SK-N-SH treated with all-trans-retinoic acid at 6 μM for 48 hours (cell line): Measurements from ENCODE around the gene PDZD2.
A peak's percentile ranks its signal among the peaks of the same experiment; 100 is the strongest.

ENCODE experiments used
- ATAC-seq: fragments of 200-7000 bp; cut with Tn5 transposase; 3 replicates; pipeline ENCODE4 v1.9.1; 2020; ENCODE audit warnings: mild to moderate bottlenecking, moderate library complexity
- ARNTL ChIP-seq: fragments of 450-650 bp; formaldehyde crosslinking; IDR thresholded peaks from 2 replicates; pipeline ENCODE4 v1.5.0; 2020; ENCODE audit warnings: low read depth, mild to moderate bottlenecking, moderate library complexity, borderline replicate concordance
- BACH2 ChIP-seq: fragments of 250-450 bp; sonication (Bioruptor Pico); IDR thresholded peaks from 2 replicates; pipeline ENCODE4 v1.9.0; 2021; ENCODE audit warnings: mild to moderate bottlenecking, borderline replicate concordance
- CSDC2 ChIP-seq: fragments of 250-450 bp; sonication (Bioruptor Pico); IDR thresholded peaks from 2 replicates; pipeline ENCODE4 v1.5.0; 2020; ENCODE audit warnings: mild to moderate bottlenecking, moderate library complexity
- ESRRG ChIP-seq: fragments of 250-450 bp; sonication (Bioruptor Pico); IDR thresholded peaks from 2 replicates; pipeline ENCODE4 v1.6.1; 2021; ENCODE audit warnings: mild to moderate bottlenecking
- GLIS3 ChIP-seq: fragments of 250-450 bp; sonication (Bioruptor Pico); IDR thresholded peaks from 2 replicates; pipeline ENCODE4 v1.5.0; 2020; ENCODE audit warnings: mild to moderate bottlenecking, moderate library complexity
- ISL1 ChIP-seq: fragments of 250-450 bp; sonication (Bioruptor Pico); IDR thresholded peaks from 2 replicates; pipeline ENCODE4 v2.1.2; 2022; ENCODE audit warnings: mild to moderate bottlenecking, moderate library complexity
- OSR1 ChIP-seq: fragments of 250-450 bp; sonication (Bioruptor Pico); IDR thresholded peaks from 2 replicates; pipeline ENCODE4 v1.8.0; 2022; ENCODE audit warnings: moderate library complexity, mild to moderate bottlenecking, inconsistent platforms
- PPARA ChIP-seq: fragments of 250-450 bp; sonication (Bioruptor Pico); IDR thresholded peaks from 2 replicates; pipeline ENCODE4 v1.5.0; 2020; ENCODE audit warnings: mild to moderate bottlenecking, borderline replicate concordance
- RARB ChIP-seq: fragments of 250-450 bp; sonication (Bioruptor Pico); IDR thresholded peaks from 2 replicates; pipeline ENCODE4 v1.8.0; 2021; ENCODE audit warnings: mild to moderate bottlenecking, moderate library complexity
- SNAI2 ChIP-seq: fragments of 250-450 bp; sonication (Bioruptor Pico); IDR thresholded peaks from 2 replicates; pipeline ENCODE4 v1.5.0; 2020; ENCODE audit warnings: mild to moderate bottlenecking, moderate library complexity
- TOX ChIP-seq: fragments of 250-450 bp; sonication (Bioruptor Pico); IDR thresholded peaks from 2 replicates; pipeline ENCODE4 v1.8.0; 2021; ENCODE audit warnings: mild to moderate bottlenecking, moderate library complexity, borderline replicate concordance
- ZC3H10 ChIP-seq: fragments of 250-450 bp; sonication (Bioruptor Pico); IDR thresholded peaks from 2 replicates; pipeline ENCODE4 v1.5.1; 2021; ENCODE audit warnings: mild to moderate bottlenecking, moderate library complexity
- ZFP3 ChIP-seq: fragments of 250-450 bp; sonication (Bioruptor Pico); IDR thresholded peaks from 2 replicates; pipeline ENCODE4 v1.5.0; 2020; ENCODE audit warnings: mild to moderate bottlenecking, moderate library complexity
- ZFP30 ChIP-seq: fragments of 450-650 bp; formaldehyde crosslinking; IDR thresholded peaks from 2 replicates; pipeline ENCODE4 v1.5.0; 2022; ENCODE audit warnings: mild to moderate bottlenecking, moderate library complexity
- ZNF70 ChIP-seq: fragments of 450-650 bp; formaldehyde crosslinking; IDR thresholded peaks from 2 replicates; pipeline ENCODE4 v1.5.0; 2020; ENCODE audit warnings: mild to moderate bottlenecking, moderate library complexity
- ZNF8 ChIP-seq: fragments of 450-650 bp; formaldehyde crosslinking; IDR thresholded peaks from 2 replicates; pipeline ENCODE4 v1.5.0; 2020; ENCODE audit warnings: mild to moderate bottlenecking, moderate library complexity
- TF ChIP-seq, protein P1 (sequence below): fragments of 250-450 bp; sonication (Bioruptor Pico); IDR thresholded peaks from 2 replicates; pipeline ENCODE4 v1.8.0; 2020; ENCODE audit warnings: mild to moderate bottlenecking, moderate library complexity, borderline replicate concordance
- TF ChIP-seq, protein P2 (sequence below): fragments of 250-450 bp; sonication (Bioruptor Pico); IDR thresholded peaks from 2 replicates; pipeline ENCODE4 v1.5.0; 2020; ENCODE audit warnings: mild to moderate bottlenecking, moderate library complexity
- TF ChIP-seq, protein P3 (sequence below): fragments of 250-450 bp; sonication (Bioruptor Pico); IDR thresholded peaks from 2 replicates; pipeline ENCODE4 v1.5.1; 2020; ENCODE audit warnings: low read depth, mild to moderate bottlenecking, moderate library complexity
- TF ChIP-seq, protein P4 (sequence below): fragments of 250-450 bp; sonication (Bioruptor Pico); IDR thresholded peaks from 2 replicates; pipeline ENCODE4 v1.5.1; 2021; ENCODE audit warnings: mild to moderate bottlenecking, moderate library complexity

The PDZD2 gene

GRCh38 chr5:31854181-31855133, 215.5 kb downstream of the PDZD2 start:
- TF ChIP-seq ZFP3 (no peak), PPARA (CRISPR knock-in tag) (no peak), SNAI2 (CRISPR knock-in tag) (no peak), ESRRG (CRISPR knock-in tag) (no peak), RARB (no peak), ISL1 (CRISPR knock-in tag) (no peak), OSR1 (no peak), ZNF70 (CRISPR knock-in tag) (no peak)
- ATAC-seq, result peak; percentile 44; the same call in 2 of the 3 replicates

DNA sequence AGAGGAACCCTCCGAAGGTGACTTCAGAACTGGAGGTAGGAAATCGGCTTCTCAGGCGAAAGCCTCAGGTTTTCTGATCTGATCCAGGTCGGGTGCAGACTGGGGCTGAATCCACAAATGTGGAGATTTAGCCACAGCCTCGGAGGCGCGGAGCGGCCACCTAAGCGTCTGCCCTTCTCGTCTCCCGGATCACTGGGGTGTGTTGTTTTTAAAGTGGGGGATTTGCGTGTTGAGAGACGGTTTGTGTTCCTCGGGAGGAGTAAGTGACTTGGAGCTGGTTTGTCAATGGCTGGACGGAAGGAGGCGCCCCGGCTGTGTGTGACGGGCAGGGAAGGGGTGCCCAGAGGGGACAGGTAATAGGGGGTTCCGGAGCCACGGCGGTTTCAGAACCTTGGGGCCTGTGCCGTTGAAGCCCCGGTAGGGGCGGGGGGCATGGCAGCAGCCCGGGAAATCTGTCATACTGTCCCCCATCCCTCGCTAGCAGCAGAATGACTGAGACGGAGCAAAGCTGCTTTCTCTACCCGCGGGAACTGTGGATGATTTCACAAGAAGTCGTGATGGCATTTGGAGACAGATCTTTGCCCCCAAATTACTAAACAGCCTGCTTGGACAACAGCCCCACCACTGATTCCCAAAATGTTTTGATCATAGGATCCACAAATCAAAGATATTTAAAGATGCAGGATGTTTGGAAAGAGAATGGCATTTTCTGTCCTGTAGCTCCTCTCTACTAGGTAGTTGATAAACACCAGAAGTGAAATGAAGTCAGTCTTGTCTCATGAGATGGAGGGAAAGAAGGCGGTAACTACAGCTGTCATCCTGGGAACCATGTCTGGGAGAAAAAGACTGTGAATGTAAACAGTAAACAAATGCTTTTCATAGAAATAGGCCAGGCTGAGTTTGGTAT, 216.5 kb downstream of the PDZD2 start:
- TF ChIP-seq RARB, result no peak
- TF ChIP-seq ZC3H10 (CRISPR knock-in tag), result no peak
- TF ChIP-seq, protein P1, sequence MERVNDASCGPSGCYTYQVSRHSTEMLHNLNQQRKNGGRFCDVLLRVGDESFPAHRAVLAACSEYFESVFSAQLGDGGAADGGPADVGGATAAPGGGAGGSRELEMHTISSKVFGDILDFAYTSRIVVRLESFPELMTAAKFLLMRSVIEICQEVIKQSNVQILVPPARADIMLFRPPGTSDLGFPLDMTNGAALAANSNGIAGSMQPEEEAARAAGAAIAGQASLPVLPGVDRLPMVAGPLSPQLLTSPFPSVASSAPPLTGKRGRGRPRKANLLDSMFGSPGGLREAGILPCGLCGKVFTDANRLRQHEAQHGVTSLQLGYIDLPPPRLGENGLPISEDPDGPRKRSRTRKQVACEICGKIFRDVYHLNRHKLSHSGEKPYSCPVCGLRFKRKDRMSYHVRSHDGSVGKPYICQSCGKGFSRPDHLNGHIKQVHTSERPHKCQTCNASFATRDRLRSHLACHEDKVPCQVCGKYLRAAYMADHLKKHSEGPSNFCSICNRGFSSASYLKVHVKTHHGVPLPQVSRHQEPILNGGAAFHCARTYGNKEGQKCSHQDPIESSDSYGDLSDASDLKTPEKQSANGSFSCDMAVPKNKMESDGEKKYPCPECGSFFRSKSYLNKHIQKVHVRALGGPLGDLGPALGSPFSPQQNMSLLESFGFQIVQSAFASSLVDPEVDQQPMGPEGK (CRISPR knock-in tag), result no peak
- TF ChIP-seq TOX (CRISPR knock-in tag), result no peak
- ATAC-seq, result no peak; the same call in 2 of the 3 replicates

DNA sequence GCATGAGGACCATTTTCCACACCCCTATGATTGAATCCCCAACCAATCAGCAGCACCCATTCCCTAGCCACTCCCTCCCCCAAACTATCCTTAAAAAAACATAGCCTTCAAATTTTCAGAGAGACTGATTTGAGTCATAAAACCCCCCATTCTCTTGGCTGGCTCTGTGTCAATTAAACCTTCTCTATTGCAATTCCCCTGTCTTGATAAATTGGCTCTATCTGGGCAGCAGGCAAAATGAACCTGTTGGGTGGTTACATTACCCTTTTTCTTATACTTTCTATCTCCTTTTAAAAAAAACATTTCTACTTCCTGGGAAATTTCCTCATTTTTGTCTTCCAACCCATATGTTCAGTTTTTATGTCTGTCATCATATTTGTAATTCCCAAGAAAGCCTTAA, 220.2 kb downstream of the PDZD2 start:
- TF ChIP-seq ZNF8 (no peak), ISL1 (CRISPR knock-in tag) (no peak), ARNTL (CRISPR knock-in tag) (no peak), ZNF70 (CRISPR knock-in tag) (no peak), ZFP3 (no peak), RARB (no peak), SNAI2 (CRISPR knock-in tag) (no peak), PPARA (CRISPR knock-in tag) (no peak), ESRRG (CRISPR knock-in tag) (no peak)
- TF ChIP-seq, protein P2, sequence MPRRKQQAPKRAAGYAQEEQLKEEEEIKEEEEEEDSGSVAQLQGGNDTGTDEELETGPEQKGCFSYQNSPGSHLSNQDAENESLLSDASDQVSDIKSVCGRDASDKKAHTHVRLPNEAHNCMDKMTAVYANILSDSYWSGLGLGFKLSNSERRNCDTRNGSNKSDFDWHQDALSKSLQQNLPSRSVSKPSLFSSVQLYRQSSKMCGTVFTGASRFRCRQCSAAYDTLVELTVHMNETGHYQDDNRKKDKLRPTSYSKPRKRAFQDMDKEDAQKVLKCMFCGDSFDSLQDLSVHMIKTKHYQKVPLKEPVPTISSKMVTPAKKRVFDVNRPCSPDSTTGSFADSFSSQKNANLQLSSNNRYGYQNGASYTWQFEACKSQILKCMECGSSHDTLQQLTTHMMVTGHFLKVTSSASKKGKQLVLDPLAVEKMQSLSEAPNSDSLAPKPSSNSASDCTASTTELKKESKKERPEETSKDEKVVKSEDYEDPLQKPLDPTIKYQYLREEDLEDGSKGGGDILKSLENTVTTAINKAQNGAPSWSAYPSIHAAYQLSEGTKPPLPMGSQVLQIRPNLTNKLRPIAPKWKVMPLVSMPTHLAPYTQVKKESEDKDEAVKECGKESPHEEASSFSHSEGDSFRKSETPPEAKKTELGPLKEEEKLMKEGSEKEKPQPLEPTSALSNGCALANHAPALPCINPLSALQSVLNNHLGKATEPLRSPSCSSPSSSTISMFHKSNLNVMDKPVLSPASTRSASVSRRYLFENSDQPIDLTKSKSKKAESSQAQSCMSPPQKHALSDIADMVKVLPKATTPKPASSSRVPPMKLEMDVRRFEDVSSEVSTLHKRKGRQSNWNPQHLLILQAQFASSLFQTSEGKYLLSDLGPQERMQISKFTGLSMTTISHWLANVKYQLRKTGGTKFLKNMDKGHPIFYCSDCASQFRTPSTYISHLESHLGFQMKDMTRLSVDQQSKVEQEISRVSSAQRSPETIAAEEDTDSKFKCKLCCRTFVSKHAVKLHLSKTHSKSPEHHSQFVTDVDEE (CRISPR knock-in tag), result no peak
- TF ChIP-seq, protein P3, sequence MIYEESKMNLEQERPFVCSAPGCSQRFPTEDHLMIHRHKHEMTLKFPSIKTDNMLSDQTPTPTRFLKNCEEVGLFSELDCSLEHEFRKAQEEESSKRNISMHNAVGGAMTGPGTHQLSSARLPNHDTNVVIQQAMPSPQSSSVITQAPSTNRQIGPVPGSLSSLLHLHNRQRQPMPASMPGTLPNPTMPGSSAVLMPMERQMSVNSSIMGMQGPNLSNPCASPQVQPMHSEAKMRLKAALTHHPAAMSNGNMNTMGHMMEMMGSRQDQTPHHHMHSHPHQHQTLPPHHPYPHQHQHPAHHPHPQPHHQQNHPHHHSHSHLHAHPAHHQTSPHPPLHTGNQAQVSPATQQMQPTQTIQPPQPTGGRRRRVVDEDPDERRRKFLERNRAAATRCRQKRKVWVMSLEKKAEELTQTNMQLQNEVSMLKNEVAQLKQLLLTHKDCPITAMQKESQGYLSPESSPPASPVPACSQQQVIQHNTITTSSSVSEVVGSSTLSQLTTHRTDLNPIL (CRISPR knock-in tag), result no peak
- ATAC-seq, result no peak

DNA sequence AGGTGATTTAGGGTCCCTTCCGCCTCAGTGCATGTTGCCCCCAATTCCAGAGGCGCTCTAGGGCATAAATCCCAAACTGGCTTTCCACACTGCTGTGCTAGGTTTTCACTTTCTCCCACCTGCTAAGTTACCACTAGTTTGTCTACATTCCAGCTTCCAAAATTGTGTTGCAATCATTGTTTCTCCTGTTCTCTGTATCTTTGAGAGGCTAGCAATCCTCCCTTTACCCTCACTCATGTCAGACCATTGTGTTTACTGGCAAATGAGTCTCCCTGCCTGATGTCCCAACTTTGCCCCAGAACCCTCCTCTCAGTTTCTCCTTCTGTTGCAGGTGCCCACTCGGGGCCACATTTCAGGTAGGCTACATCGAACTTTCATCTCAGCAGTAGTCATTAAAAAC, 221.3 kb downstream of the PDZD2 start:
- TF ChIP-seq GLIS3 (no peak), ZFP3 (no peak), BACH2 (CRISPR knock-in tag) (no peak), ESRRG (CRISPR knock-in tag) (no peak), PPARA (CRISPR knock-in tag) (no peak), OSR1 (no peak), ARNTL (CRISPR knock-in tag) (no peak), ZFP30 (no peak), ZC3H10 (CRISPR knock-in tag) (no peak), CSDC2 (CRISPR knock-in tag) (no peak), TOX (CRISPR knock-in tag) (no peak), ISL1 (CRISPR knock-in tag) (no peak)
- TF ChIP-seq, protein P3 (CRISPR knock-in tag), result no peak
- TF ChIP-seq, protein P4, sequence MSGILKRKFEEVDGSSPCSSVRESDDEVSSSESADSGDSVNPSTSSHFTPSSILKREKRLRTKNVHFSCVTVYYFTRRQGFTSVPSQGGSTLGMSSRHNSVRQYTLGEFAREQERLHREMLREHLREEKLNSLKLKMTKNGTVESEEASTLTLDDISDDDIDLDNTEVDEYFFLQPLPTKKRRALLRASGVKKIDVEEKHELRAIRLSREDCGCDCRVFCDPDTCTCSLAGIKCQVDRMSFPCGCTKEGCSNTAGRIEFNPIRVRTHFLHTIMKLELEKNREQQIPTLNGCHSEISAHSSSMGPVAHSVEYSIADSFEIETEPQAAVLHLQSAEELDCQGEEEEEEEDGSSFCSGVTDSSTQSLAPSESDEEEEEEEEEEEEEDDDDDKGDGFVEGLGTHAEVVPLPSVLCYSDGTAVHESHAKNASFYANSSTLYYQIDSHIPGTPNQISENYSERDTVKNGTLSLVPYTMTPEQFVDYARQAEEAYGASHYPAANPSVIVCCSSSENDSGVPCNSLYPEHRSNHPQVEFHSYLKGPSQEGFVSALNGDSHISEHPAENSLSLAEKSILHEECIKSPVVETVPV (CRISPR knock-in tag), result no peak
- TF ChIP-seq, protein P2 (CRISPR knock-in tag), result no peak
- no peak for ATAC-seq
